ENCODE results near the gene PLEKHB2.
"Not testable (repeated sequence)": the region's sequence is repeated elsewhere in the genome, so short reads cannot be mapped to it uniquely, and the experiment has no call there.

Gene PLEKHB2

GRCh38 chr2:131193421-131193820 is 88.3 kb downstream of the PLEKHB2 start:
- not testable (repeated sequence) for H4K20me1 ChIP-seq (ENCODE audit: insufficient read depth, low read length); H3K27ac ChIP-seq (ENCODE audit: low read length); ATAC-seq (ENCODE audit: insufficient read depth, low read depth); H3K79me2 ChIP-seq (ENCODE audit: insufficient read depth, low read length); H3K4me3 ChIP-seq (ENCODE audit: low read depth in 1 of 2, low read length in 2 of 2); H3K9ac ChIP-seq (ENCODE audit: low read depth, low read length); H3K9me3 ChIP-seq (ENCODE audit: insufficient read depth, low read length, severe bottlenecking); H3K27me3 ChIP-seq (ENCODE audit: insufficient read depth, low read length, poor library complexity); H2AFZ ChIP-seq (ENCODE audit: low read depth, low read length); H3K4me1 ChIP-seq (ENCODE audit: insufficient read depth, low read length); H3K4me2 ChIP-seq (ENCODE audit: insufficient read depth, low read length); H3K36me3 ChIP-seq (ENCODE audit: insufficient read depth, low read length)
- peak; percentile 11 for DNase-seq

GRCh38 chr2:131196186-131196585 is 91.0 kb downstream of the PLEKHB2 start:
- H4K20me1 ChIP-seq (ENCODE audit: insufficient read depth, low read length); H3K27me3 ChIP-seq (ENCODE audit: insufficient read depth, low read length, poor library complexity); H3K9ac ChIP-seq (ENCODE audit: low read depth, low read length); H2AFZ ChIP-seq (ENCODE audit: low read depth, low read length); ATAC-seq (ENCODE audit: insufficient read depth, low read depth); H3K9me3 ChIP-seq (ENCODE audit: insufficient read depth, low read length, severe bottlenecking); H3K36me3 ChIP-seq (ENCODE audit: insufficient read depth, low read length); H3K27ac ChIP-seq (ENCODE audit: low read length); H3K4me3 ChIP-seq (ENCODE audit: low read depth in 1 of 2, low read length in 2 of 2); H3K4me1 ChIP-seq (ENCODE audit: insufficient read depth, low read length); DNase-seq; H3K4me2 ChIP-seq (ENCODE audit: insufficient read depth, low read length); H3K79me2 ChIP-seq (ENCODE audit: insufficient read depth, low read length): not testable (repeated sequence)
